Measurements from ENCODE around the gene EN1.

DNA sequence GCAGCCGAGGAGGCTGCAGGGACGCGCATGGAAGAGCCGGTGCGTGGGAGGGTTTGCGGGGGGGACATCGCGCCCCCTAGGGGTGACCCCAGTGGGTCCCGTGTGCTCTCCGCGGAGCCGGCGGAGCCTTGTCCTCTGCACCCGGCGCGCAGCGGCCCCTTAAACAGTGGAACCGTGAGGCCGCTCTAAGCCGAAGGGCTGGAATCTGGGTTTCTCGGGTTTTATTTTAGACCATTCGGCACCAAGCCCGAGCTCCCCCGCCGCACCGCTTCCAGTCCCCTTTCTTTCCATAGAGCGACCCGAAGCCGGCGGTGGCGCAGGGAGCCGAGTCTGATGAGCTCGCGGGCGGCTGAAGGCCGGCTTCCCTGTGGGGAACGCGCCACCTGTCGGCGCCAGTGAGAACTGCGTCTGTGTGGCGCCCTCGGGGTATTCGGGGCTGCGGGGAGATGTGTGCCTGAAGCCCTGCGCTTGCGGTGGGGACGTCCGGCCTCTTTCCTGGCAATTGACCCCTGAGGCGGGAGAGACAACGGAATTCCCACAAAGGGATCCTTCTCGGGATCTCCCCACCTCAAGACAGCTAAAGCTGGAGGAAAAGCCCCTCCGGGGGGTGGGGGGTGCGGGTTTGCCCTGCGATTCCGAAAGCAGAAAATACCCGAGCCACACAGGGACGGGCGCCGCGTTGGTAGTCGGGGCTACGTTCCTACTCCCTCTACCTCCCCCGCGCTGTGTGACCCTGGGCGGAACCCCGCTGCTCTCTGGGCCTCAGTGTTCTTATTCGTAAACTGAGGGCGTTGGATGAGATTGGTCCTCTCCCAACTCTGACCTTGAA, 8.2 kb upstream of the EN1 start:
- TF ChIP-seq, protein P1, sequence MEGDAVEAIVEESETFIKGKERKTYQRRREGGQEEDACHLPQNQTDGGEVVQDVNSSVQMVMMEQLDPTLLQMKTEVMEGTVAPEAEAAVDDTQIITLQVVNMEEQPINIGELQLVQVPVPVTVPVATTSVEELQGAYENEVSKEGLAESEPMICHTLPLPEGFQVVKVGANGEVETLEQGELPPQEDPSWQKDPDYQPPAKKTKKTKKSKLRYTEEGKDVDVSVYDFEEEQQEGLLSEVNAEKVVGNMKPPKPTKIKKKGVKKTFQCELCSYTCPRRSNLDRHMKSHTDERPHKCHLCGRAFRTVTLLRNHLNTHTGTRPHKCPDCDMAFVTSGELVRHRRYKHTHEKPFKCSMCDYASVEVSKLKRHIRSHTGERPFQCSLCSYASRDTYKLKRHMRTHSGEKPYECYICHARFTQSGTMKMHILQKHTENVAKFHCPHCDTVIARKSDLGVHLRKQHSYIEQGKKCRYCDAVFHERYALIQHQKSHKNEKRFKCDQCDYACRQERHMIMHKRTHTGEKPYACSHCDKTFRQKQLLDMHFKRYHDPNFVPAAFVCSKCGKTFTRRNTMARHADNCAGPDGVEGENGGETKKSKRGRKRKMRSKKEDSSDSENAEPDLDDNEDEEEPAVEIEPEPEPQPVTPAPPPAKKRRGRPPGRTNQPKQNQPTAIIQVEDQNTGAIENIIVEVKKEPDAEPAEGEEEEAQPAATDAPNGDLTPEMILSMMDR (IDR thresholded peaks at IDR 0.05 in 2 of 3, conservative IDR thresholded peaks at IDR 0.05 in 1 of 3; ENCODE audit: borderline replicate concordance in 1 of 3, insufficient read depth in 1 of 3, low read depth in 2 of 3, low read length in 2 of 3) = peak; percentile 75 to 96 (median 75)
- TF ChIP-seq CEBPB (IDR thresholded peaks at IDR 0.05; ENCODE audit: low read depth) (no peak), RAD21 (IDR thresholded peaks at IDR 0.05; ENCODE audit: low read depth) (peak; percentile 91), POLR2A (IDR thresholded peaks at IDR 0.05; ENCODE audit: borderline replicate concordance, extremely low read depth, insufficient read depth, insufficient read length) (no peak), POLR2AphosphoS5 (IDR thresholded peaks at IDR 0.05; ENCODE audit: low read depth, low read length) (no peak), SP1 (IDR thresholded peaks at IDR 0.05; ENCODE audit: low read depth) (no peak), EZH2 (IDR thresholded peaks at IDR 0.05) (no peak), YY1 (IDR thresholded peaks at IDR 0.05; ENCODE audit: extremely low read depth, insufficient replicate concordance, low read depth, low read length) (no peak)
- TF ChIP-seq, protein P2, sequence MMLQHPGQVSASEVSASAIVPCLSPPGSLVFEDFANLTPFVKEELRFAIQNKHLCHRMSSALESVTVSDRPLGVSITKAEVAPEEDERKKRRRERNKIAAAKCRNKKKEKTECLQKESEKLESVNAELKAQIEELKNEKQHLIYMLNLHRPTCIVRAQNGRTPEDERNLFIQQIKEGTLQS (IDR thresholded peaks at IDR 0.05) = no peak
- TF ChIP-seq, protein P3, sequence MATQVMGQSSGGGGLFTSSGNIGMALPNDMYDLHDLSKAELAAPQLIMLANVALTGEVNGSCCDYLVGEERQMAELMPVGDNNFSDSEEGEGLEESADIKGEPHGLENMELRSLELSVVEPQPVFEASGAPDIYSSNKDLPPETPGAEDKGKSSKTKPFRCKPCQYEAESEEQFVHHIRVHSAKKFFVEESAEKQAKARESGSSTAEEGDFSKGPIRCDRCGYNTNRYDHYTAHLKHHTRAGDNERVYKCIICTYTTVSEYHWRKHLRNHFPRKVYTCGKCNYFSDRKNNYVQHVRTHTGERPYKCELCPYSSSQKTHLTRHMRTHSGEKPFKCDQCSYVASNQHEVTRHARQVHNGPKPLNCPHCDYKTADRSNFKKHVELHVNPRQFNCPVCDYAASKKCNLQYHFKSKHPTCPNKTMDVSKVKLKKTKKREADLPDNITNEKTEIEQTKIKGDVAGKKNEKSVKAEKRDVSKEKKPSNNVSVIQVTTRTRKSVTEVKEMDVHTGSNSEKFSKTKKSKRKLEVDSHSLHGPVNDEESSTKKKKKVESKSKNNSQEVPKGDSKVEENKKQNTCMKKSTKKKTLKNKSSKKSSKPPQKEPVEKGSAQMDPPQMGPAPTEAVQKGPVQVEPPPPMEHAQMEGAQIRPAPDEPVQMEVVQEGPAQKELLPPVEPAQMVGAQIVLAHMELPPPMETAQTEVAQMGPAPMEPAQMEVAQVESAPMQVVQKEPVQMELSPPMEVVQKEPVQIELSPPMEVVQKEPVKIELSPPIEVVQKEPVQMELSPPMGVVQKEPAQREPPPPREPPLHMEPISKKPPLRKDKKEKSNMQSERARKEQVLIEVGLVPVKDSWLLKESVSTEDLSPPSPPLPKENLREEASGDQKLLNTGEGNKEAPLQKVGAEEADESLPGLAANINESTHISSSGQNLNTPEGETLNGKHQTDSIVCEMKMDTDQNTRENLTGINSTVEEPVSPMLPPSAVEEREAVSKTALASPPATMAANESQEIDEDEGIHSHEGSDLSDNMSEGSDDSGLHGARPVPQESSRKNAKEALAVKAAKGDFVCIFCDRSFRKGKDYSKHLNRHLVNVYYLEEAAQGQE (IDR thresholded peaks at IDR 0.05; ENCODE audit: low read depth) = no peak
- TF ChIP-seq, protein P4, sequence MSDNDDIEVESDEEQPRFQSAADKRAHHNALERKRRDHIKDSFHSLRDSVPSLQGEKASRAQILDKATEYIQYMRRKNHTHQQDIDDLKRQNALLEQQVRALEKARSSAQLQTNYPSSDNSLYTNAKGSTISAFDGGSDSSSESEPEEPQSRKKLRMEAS (IDR thresholded peaks at IDR 0.05) = no peak
